OCI-M2 (cell line): Measurements from ENCODE around the gene GABRG1.

Experiments used
- DNase-seq: peaks from one replicate; lab custom pipeline; 2025; ENCODE audit not compliant: unreplicated experiment; lab: John Stamatoyannopoulos, UW

Gene GABRG1

DNA sequence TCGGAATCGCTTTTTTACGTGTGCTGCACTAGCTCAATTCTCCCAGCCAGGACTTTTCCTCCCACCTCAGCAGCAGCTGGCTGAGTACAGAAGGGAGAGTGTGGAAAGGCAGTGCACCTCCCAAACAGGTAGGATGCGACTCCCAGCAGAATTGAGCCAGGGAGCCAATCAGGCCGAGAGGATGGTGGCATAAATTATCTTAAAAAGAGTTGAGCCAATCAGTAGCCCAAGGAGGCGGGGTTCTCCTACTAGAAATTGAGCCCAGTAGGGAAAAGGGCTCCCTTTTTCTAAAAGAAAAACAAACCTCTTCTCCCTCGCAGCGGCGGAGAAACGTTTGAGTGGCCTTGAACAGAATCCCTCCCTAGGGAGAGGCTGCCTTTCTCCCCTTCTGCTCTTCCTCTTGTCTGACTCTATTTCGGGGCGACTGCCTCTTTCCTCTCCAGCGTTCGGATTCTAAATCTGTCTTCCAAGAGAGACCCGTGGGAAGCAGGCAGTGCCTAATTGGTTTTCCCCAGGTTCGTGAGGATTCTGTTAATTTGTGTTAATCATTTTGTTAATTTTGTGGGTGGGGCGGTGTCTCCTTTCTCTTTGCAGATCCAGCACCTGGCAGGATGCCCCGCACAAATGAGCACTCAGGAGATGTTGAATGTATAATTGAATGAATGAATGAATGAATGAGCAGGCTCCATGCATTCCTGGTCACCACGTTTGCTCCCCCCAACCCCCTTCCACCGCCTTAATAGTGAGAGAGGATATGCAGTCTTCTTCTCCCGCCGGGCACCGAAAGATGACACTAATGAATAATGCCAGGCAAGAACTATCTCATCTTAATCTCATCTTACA lies at the start of gene GABRG1:
Gene GABRG1, minus strand, starts transcription at position 142 of the 843 bp plus-strand sequence. Its CDS starts 141 bp downstream, at position 1.
- DNase-seq, result no peak

GRCh38 chr4:46146993-46147392 lies 23.1 kb upstream of the GABRG1 start:
- no peak for DNase-seq

GRCh38 chr4:46131498-46132057 lies 7.7 kb upstream of the GABRG1 start:
- no peak for DNase-seq

- DNase-seq, result no peak
Observed at GRCh38 chr4:46124773-46125413, 1.0 kb upstream of the GABRG1 start.

- peak; percentile 76 for DNase-seq
Observed at GRCh38 chr4:46081674-46082073, 42.2 kb downstream of the GABRG1 start.

DNA sequence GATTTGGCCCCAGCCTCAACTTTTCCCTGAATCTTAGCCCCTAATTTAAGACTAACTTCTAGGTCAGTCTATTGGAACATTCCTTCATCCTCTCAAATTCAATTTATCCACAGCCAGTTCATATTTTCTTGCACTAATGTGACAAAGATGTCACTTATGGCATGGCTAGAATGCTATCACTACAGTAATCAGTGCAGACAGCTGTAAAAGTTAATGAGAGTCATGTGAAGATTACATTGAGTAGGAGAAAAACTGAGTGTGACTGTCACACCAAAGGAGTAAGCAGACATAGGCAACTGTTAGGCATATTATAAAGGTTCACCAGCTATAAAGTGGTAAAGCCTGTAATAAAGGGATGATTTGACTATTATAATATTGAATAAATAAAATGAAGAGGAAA lies 42.6 kb downstream of the GABRG1 start:
- peak; percentile 75 for DNase-seq

GRCh38 chr4:46073778-46074177 lies 50.1 kb downstream of the GABRG1 start:
- peak; percentile 54 for DNase-seq

DNA sequence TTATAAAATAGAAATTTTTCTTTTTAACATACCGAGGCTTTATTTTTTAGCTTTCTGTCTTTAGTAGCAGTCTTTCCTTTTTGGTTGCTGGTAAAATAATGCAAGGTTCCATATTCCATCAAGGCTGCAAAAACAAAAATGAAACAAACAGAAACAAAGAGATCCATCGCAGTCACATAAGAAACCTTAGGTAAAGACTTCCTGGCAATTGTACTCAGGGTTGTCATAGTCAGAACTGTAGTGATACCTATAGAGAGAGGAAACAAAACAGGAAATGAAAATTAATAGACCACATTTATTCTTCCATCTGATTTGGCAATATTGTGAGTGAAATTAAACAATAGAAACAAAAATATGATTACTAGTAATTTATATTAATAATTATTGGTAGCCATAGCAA lies 72.5 kb downstream of the GABRG1 start:
- DNase-seq, result no peak

DNA sequence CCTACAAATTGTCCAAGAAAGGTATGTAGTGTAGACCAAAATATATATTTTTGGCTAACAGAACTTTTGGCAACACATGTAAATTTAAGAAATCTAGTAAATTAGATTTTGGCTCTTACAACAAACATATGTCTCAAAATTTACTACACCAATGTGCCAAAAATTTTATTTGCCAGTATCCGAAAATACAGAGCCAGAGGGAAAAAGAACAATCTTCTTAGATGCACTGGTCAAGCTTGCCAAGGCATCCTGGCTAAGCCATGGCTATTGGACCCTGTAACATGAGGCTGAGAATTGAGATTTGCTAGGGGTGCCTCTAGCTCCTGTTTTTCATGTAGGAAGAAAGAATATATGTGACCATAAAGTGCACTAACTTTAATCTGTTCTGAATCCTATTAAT lies 91.8 kb downstream of the GABRG1 start:
- DNase-seq, result no peak

DNA sequence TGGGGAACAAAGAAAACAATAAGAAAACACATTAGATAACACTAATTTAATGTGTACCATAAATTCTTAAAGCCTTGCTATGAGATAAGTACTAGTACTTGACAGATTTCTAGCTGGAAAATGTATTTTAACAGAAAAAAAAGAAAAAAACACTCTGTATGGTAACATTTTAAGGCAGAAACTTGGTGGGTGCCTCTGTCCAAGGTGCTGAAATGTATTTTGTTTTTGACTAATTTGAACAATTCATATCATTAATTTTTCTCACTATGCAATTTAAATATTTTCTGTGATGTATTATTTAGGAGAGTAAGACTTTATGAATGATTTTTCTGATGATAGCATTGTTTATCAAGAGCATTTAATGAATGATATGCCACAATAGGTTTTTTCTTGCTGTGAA lies 107.5 kb downstream of the GABRG1 start:
- DNase-seq, result no peak

DNA sequence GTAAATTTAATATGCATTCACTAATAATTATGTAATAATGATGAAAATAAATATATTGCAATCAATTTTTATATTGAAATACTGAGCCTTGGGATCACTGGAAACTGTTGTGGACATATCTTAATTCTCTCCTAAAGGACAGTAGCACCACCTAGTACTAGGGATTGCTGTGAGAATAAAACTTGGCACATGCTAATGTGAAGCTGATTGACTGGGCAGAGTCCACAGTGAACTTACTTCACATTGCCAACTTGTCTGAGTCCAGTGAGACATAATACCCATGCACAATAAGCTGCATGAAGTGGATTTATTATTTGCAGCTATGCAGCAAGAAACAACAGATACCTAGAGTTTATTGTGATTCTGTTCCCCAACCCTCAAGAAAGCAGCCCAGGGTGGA lies 131.1 kb downstream of the GABRG1 start:
- DNase-seq, result no peak

GRCh38 chr4:45989775-45990174 lies 134.1 kb downstream of the GABRG1 start:
- no peak for DNase-seq

DNA sequence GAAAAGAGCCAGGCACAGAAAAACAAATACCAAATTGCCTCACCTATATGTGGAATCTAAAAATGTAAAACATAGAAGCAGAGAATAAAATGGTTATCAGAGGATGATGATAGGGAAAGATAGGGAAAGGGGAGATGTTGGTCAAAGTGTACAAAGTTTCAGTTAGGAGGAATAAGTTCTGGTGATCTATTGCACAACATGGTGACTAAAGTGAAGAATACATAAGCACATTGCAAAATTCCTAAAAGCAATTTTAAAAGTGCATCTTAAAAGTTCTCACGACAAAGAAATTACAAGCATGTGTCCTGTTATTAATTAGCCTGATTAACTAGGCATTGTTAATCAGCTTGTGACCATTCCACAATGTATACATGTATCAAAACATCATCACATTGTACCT lies 136.0 kb downstream of the GABRG1 start:
- DNase-seq, result no peak
